ENCODE data around the gene NPRL2.

- TF ChIP-seq CTCF (IDR thresholded peaks at IDR 0.05): no peak
- no peak for TF ChIP-seq POLR2A (IDR thresholded peaks at IDR 0.05)
- no peak for TF ChIP-seq POLR2AphosphoS5 (IDR thresholded peaks at IDR 0.05)
Measured at GRCh38 chr3:50299929-50300680, 50.5 kb downstream of the NPRL2 start.

Data from prostate gland (tissue), 2 donors.